GM20000 (cell line): Measurements from ENCODE around the gene INPP5A.

Experiments used
- DNase-seq: peaks from one replicate; pipeline ENCODE4 v3.0.0; 2012; ENCODE audit warnings: low spot score
- TF ChIP-seq, protein P1 (sequence below): IDR thresholded peaks from 2 replicates; pipeline ENCODE4 v1.5.1; 2012; ENCODE audit warnings: mild to moderate bottlenecking, control low read depth; ENCODE audit errors: extremely low read depth, missing control alignments

INPP5A gene

DNA sequence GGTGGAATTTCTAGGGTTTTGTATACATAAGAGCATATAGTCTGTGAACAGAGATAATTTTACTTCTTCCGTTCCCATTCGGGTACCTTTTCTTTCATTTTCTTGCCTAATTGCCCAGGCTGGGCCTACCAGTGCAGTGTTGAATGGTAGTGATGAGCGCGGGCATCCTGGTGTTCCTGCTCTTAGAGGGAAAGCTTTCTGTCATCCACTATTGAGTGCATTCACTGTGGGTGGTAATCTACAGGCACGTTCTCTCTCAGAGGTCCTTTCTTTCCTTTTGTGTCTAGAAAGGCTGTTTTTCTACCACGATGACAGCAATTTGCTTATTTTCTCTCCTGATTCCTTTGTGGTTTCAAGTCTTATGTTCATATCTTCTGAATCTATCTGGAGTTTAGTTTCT, 65.0 kb downstream of the INPP5A start:
- no peak for DNase-seq
- TF ChIP-seq, protein P1, sequence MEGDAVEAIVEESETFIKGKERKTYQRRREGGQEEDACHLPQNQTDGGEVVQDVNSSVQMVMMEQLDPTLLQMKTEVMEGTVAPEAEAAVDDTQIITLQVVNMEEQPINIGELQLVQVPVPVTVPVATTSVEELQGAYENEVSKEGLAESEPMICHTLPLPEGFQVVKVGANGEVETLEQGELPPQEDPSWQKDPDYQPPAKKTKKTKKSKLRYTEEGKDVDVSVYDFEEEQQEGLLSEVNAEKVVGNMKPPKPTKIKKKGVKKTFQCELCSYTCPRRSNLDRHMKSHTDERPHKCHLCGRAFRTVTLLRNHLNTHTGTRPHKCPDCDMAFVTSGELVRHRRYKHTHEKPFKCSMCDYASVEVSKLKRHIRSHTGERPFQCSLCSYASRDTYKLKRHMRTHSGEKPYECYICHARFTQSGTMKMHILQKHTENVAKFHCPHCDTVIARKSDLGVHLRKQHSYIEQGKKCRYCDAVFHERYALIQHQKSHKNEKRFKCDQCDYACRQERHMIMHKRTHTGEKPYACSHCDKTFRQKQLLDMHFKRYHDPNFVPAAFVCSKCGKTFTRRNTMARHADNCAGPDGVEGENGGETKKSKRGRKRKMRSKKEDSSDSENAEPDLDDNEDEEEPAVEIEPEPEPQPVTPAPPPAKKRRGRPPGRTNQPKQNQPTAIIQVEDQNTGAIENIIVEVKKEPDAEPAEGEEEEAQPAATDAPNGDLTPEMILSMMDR = no peak

DNA sequence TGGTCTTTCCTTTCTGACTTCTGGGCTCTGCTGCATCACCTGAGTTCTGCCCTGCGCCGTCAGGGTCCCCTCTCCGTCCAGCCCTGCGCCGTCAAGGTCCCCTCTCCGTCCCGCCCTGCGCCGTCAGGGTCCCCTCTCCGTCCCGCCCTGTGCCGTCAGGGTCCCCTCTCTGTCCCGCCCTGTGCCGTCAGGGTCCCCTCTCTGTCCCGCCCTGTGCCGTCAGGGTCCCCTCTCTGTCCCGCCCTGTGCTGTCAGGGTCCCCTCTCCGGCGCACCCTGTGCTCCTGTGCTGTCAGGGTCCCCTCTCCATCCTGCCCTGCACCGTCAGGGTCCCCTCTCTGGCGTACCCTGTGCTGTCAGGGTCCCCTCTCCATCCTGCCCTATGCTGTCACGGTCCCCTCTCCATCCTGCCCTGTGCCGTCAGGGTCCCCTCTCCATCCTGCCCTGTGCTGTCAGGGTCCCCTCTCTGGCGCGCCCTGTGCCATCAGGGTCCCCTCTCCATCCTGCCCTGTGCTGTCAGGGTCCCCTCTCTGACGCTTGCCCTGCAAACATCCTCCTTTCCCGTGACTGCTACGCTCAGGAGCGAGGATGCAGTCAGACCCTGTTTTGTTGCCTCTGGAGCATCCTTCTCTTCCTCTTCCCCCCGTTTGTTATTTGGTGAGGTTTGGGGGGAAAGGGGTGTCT, 66.4 kb downstream of the INPP5A start:
- TF ChIP-seq, protein P1 = no peak
- DNase-seq = no peak

DNA sequence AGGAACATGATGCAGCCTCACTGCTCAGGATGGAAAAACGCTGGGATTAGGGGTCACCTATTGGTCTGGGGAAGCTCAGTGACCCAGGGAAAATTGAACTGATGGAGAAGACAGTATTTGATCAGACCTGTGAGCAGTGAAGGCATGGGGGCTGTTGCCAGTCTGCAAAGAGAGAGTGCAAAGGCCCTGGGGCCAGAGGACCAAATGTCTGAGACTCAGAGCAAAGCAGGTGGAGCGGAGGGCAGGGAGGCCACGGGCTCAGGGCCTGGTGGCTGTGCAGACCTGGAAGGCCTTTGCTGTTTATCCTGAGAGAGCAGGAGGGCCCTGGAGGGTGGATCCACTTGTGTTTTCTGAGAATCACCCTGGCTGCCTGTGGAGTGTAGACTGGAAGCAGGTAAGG, 67.1 kb downstream of the INPP5A start:
- DNase-seq = no peak
- TF ChIP-seq, protein P1 = no peak

DNA sequence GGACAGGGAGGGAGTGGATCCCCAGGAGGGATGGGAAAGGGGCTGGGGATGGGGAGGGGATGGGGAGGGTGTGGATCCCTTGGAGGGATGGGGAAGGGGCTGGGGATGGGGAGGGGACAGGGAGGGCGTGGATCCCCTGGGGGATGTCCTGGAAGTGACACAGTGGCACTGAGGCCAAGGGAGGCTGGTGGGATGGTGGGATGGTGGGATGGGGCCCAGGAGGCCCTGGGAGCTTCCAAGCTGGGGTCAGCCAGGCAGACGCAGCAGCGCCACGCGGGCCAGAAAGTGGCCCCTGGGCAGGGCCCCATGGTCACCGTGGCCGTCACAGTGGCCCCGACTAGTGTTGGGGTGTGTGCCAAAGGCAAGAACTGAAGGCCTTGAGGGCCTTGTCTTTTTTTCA, 67.8 kb downstream of the INPP5A start:
- TF ChIP-seq, protein P1 = no peak
- DNase-seq = no peak

DNA sequence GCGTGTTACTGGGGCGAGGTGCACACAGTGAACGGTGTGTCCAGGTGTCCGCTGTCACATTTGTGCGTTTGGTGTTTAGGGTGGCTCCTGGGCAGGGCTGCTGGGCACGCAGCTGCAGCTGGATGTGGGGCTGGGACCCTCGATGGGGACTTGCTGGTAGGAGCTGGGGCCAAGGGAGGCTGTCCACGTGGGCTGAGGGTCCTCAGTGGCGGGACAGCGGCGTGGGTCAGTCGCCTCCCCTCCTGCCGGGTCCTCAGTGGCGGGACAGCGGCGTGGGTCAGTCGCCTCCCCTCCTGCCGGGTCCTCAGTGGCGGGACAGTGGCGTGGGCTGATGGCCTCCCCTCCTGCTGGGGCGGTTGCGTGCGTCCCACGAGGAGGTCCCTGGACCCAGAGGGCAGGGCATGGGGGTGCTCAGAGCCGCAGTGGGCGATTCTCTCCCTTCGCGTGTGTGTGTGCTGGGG, 68.5 kb downstream of the INPP5A start:
- TF ChIP-seq, protein P1 = no peak
- no peak for DNase-seq

DNA sequence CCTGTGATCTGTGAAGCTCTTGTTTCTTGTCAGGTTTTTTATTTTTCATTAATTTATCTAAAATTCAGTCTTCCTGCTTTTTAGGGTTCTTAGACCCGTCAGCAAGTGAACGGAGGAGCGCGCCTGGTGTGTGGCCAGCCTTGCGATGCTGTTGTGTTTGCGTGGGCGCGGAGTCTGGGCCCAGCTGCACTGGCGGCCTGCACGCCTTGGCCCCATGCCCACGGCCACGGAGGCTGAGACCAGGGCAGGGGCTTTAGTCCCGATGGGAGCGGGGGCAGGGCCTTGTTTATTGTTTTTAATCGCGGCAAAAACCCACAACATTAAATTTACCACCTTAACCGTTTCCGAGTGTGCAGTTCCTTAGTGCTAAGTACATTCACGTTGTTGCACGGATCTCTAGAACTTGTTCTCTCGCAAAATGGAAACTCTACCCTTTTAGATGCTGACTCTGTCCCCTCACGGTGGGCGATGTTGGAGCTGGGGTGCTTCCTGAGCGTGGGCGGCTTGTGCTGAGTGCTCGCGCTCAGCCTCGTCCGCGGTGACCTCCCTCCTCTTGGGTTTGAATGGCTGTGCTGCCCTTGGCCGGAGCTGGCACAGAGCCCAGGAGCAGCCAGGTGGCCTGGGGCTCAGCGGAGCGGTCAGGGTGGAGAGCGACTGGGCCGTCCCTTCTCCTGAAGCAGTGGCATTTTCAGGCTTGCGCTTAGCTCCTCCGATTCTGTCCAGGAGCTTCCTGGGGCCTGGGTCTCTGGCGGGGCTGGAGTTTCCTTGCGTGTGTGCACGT, 69.1 kb downstream of the INPP5A start:
- TF ChIP-seq, protein P1 = no peak
- no peak for DNase-seq

DNA sequence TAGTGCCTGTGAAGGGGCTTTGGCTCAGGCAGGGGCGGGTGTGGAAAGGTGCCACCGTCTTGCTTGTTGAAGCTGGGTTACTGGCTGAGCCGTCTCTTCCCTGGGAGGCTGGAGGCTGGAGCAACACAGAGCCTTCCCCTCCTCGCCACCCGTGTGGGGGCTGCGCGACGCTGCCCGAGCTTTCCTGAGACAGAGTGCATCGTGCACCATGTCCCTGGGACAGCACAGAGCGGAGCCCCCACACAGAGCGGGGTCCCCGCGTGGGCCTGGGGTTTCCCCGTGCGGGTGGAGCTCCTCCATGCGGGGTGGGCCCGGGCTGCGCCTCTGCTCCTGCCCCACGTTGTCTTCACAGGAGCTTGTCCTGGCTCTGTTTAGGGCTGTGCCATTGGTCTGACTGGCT, 69.9 kb downstream of the INPP5A start:
- no peak for DNase-seq

More for the DNA sequence above, 69.9 kb downstream of the INPP5A start:
- TF ChIP-seq, protein P1 = no peak
